OCI-LY1 (cell line): ENCODE results near the gene ASPG.

Experiments used
- CTCF ChIP-seq: fragments of 200-600 bp; sonication (generic), shearing (Covaris generic); IDR thresholded peaks from 2 replicates; pipeline ENCODE4 v1.5.1; 2017; ENCODE audit warnings: mild to moderate bottlenecking, antibody characterized with exemption, low read length, moderate library complexity, mixed read lengths
- EZH2 ChIP-seq: fragments of 200-600 bp; sonication (generic), shearing (Covaris generic); IDR thresholded peaks from 2 replicates; pipeline ENCODE4 v1.8.0; 2017; ENCODE audit warnings: borderline replicate concordance, mixed run types, mild to moderate bottlenecking, antibody characterized with exemption, low read length, moderate library complexity, mixed read lengths

GRCh38 chr14:104101086-104101621, 15.7 kb downstream of the ASPG start:
- TF ChIP-seq CTCF (no peak), EZH2 (no peak)
